GM03348 (cell line): ENCODE results near the gene MSRB2.
"Not testable (repeated sequence)": the region's sequence is repeated elsewhere in the genome, so short reads cannot be mapped to it uniquely, and the experiment has no call there.

Experiments
- DNase-seq: peaks from one replicate; pipeline ENCODE4 v3.0.0; 2012; ENCODE audit warnings: low spot score

Gene MSRB2

GRCh38 chr10:23070092-23070912 is 25.1 kb upstream of the MSRB2 start:
- not testable (repeated sequence) for DNase-seq

GRCh38 chr10:23070913-23071218 is 24.5 kb upstream of the MSRB2 start:
- no peak for DNase-seq

- DNase-seq: not testable (repeated sequence)
These were observed 22.8 kb upstream of the MSRB2 start for GRCh38 chr10:23072593-23072992.

GRCh38 chr10:23073527-23073926 is 21.9 kb upstream of the MSRB2 start:
- DNase-seq: no peak

- no peak for DNase-seq
These were observed 19.7 kb upstream of the MSRB2 start for GRCh38 chr10:23075672-23076071.

- DNase-seq: no peak
These were observed 17.3 kb upstream of the MSRB2 start for GRCh38 chr10:23078114-23078513.

DNA sequence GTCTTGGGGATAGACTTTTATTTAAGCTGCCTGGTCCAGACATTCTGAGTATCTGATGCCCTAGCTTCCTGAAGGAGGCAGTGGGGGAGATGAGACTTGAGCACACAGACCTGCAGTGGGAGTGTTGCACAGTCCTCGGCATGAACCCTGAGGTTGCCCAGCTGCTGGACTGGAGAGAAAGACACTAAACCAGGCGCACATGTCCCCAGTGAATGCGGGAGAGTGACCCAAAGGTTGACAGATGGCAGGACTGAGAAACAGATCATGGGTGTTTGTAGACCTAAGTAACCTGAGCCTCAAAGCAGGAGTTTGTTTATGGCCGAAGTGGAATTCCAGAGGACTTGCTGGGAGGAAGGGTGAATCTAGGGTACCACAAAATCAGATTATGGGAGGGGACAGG is 15.7 kb upstream of the MSRB2 start:
- no peak for DNase-seq

DNA sequence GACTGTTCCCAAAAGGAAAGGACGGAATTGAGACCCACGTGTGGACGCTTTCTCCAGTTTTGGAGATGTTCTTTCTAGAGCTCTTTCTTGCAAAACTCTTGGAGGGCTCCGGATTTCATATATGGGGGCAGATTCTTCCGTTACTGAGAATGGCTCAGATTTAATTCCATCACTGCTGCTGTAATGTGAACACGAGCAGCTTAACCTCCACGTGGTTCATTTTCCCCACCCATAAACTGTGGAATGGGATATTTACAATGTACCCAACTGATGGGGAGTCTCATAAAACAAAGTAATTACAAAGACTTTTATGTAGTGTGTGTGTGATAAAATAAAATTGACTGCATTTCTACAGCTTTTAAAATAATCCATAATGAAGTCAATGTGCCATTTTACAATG is 15.1 kb upstream of the MSRB2 start:
- DNase-seq: no peak

GRCh38 chr10:23081221-23081750 is 14.1 kb upstream of the MSRB2 start:
- DNase-seq: peak; percentile 26

- DNase-seq: no peak
These were observed 13.5 kb upstream of the MSRB2 start for GRCh38 chr10:23081891-23082290.

GRCh38 chr10:23088609-23089008 is 6.8 kb upstream of the MSRB2 start:
- DNase-seq: no peak

DNA sequence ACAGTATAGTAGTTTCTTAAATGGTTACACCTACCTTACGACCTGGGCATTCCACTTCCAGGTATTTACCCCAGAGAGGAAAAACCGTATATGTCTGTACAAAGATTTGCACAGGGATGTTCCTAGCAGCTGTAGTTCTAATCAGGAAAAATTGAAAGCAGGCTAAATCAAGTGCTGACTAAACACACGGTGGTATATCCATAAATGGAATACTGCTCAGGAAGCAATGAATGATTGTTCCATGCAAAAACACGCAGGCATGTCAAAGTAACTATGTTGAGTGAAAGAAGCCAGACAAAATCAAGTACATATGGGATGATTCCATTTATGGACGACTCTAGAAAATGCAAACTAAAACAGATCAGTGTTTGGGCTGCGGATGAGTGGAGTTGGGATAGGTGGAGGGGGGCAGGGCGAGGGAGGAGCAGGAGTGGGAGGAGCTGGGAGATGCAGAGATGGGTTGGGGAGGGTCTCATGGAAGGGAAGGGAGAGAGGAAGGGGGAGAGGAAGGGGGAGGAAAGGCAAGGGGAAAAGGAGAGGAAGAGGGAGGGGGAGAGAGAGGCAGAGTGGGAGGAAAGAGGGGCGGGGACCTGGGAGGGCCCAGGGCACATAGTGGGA is 484 bp upstream of the MSRB2 start:
- DNase-seq: no peak

DNA sequence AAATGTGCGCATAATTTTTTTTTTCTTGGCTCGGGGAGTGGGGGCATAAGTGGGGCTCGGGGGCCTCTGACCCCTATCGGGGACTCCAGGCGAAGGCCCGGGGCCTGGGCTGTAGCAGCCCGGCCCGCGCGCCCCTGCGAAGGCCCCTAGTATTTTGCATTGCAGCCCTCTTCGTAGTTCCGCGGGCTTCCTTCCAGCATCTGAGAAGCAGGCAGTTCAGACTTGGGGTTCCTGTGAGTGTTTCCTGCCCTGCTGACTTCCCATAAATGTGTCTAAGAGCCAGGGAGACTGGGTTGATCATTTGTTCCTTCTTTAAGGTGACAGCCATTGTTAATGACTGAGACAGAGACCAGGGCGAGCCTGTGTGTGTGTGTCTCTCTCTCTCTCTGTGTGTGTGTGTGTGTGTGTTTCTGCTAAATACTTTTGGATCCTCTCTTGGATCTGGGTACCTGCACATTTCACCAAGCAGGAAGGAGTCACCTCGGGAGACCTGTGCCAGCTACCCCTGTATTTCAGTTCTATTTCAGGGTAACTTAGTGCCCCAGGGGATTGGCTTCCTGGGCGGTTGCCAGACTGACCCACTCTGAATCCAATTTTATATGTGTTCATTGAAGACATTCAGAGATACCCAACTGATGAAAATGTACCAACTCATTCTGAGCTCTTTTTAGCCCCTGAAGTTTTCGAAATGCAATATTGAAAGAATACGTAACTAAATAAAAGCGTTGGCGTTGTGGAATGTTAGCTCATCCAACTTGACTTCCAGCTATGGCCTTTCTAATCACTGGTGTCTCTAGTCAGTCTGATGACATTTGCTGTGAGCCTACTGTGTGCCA is 805 bp downstream of the MSRB2 start:
- DNase-seq: peak; percentile 55

GRCh38 chr10:23096802-23097549 is 1.6 kb downstream of the MSRB2 start:
- DNase-seq: peak; percentile 63

DNA sequence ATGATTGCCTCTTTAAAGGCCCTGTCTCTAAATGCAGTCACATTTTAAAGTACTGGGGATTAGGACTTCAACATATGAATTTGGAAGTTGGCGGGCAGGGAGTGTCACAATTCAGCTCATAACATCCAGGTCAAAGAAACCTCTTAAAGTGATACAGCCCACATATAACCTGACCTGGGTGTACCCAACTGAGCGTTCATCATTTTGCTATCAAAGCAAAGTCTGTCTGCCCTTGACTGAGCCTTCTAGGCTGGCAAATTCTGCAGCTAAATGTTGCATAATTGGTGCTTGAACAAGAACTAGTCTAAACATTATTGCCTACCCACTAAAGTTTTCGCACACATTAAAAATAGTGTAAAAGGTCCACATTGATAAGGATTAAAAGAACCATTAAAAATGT is 3.7 kb downstream of the MSRB2 start:
- no peak for DNase-seq

GRCh38 chr10:23099816-23100215 is 4.4 kb downstream of the MSRB2 start:
- no peak for DNase-seq

DNA sequence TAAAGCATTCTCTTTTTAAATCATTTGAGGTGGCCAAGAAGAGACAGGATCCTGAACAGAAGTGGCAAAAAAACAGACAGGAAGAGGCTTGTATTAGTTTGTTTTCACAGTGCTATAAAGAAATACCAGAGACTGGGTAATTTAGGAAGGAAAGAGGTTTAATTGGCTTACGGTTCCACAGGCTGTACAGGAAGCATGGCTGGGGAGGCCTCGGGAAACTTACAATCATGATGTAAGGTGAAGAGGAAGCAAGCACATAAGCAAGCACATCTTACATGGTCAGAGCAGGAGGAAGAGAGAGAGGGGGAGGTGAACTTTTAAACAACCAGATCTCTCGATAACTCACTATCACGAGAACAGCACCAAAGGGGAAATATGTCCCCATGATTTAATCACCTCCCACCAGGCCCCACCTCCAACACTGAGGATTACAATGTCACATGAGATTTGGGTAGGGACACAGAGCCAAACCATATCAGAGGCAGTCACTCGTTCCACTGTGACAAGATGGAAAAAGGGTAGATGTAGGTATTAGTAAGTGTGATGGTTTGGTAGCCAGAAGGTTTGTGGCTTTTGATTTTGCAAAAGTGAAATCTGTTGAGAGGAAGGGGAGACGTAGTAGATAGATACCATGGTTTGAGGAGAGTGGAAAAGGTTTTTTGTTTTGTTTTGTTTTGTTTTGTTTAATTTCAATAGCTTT is 5.1 kb downstream of the MSRB2 start:
- no peak for DNase-seq

DNA sequence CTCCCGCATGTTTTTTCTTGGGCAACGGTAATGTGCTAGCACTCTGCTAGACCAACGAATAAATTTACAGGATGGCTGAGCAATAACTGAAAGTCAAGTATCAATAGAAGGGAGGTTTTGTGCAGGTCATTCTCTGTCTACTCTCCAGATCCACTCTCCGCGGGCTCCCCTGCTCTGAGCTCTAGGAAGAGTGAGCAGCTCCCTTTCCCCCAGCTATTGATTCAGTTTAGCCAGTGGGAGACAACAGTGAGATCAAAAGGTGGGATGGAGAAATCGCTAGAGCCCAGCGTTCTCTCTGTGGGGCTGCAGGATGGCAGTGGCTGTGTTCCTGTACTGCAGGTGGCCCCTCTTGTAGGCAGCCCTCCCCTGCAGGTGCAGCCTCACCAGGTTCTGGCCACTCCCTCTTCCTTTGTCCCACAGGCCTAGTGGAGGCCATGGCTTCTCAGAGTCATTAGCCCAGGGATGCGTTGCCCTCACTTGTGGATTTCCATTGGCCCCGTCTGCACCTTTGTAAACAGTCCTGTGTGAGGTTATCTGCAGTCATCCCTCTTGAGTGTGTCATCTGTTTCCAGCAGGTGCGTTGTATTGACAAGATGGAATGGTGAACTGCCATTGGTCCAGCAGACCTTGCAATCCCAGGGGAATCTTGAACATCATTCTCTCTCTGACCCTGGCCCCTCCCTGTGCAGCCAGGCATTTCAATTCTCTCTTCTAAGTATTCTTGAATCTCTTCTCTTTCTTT is 11.1 kb downstream of the MSRB2 start:
- DNase-seq: no peak

- DNase-seq: no peak
These were observed 15.5 kb downstream of the MSRB2 start for GRCh38 chr10:23110722-23111516.
